Transverse colon (tissue), 4 donors: ENCODE results near the gene RHBDD3. TPM values are rescaled to one million over a fixed set of nuclear protein-coding genes. Genes with fewer than 3 reads are reported as not detected.

Source experiments
- DNase-seq: peaks from one replicate; pipeline ENCODE4 v3.0.0-alpha.2; 2019
- H3K27ac ChIP-seq, 4 donors: fragments of 200-600 bp; sonication (generic); 2 replicates each; pipeline ENCODE4 v1.5.1; 2016 to 2018; ENCODE audit warnings: inconsistent platforms in 4 of 4
- H3K27me3 ChIP-seq: fragments of 200-600 bp; sonication (generic); 2 replicates; pipeline ENCODE4 v1.5.1; 2017; ENCODE audit warnings: inconsistent platforms
- H3K36me3 ChIP-seq, 4 donors: fragments of 200-600 bp; sonication (generic); 2 replicates each; pipeline ENCODE4 v1.5.1; 2017 to 2019; ENCODE audit warnings: inconsistent platforms in 4 of 4
- H3K4me1 ChIP-seq, 4 donors: fragments of 200-600 bp; sonication (generic); 2 replicates each; pipeline ENCODE4 v1.5.1; 2017 to 2020; ENCODE audit warnings: inconsistent platforms in 4 of 4
- H3K4me3 ChIP-seq, 4 donors: fragments of 200-600 bp; sonication (generic); 1 replicate in 1 of 4; 2 replicates in 3 of 4; pipeline versions ENCODE4 v1.5.1 to v1.6.1; 2017 to 2019; ENCODE audit warnings: inconsistent platforms in 4 of 4
- H3K9me3 ChIP-seq, 2 donors: fragments of 200-600 bp; sonication (generic); 2 replicates each; pipeline ENCODE4 v1.5.1; 2017 to 2019; ENCODE audit warnings: inconsistent platforms in 2 of 2
- EP300 ChIP-seq: sonication (generic); formaldehyde crosslinking; IDR thresholded peaks from one replicate; pipeline ENCODE4 v1.6.1; 2017; ENCODE audit warnings: antibody characterized with exemption, low read depth
- POLR2A ChIP-seq: fragments of 450-650 bp; IDR thresholded peaks from one replicate; pipeline ENCODE4 v1.6.1; 2016; ENCODE audit warnings: antibody characterized with exemption, mild to moderate bottlenecking, moderate library complexity
- POLR2AphosphoS5 ChIP-seq, 3 donors: sonication (generic); formaldehyde crosslinking; IDR thresholded peaks; one replicate each; pipeline ENCODE4 v1.6.1; 2016; ENCODE audit warnings: antibody characterized with exemption in 3 of 3
- WGBS, 2 donors: methylation state at CpG; one replicate each; pipeline ENCODE4 v1.1.5; 2018; ENCODE audit warnings: low coverage in 1 of 2; 5-methylcytosine and 5-hydroxymethylcytosine counted together
- in situ Hi-C, 4 donors: fragments of 200-750 bp; cut with MboI; loops; one replicate each; pipeline versions ENCODE4 v1.15.0 to v1.15.1; 2017; ENCODE audit warnings: low sequenced_read_pairs in 3 of 4, low pct_ligation_motif_present in 1 of 4, low pct_unique_long_range_greater_than_20kb in 1 of 4
- intact Hi-C: fragments of 100-400 bp; cut with DNase I; formaldehyde crosslinking; loops from one replicate; pipeline ENCODE4 v1.15.1; 2023; ENCODE audit warnings: low total_unique reads
- total RNA-seq, 4 donors: library from RNA; depleted of rRNA; stranded (reverse); fragments of >200 nt; gene quantifications; one replicate each; pipeline ENCODE4 v1.1.0, GENCODE V29; 2016
- TF ChIP-seq, protein P1 (sequence below), 5 experiments: fragments of 200-600 bp in 3 of 5; fragments of 450-650 bp in 2 of 5; sonication (generic) in 3 of 5; IDR thresholded peaks; 1 replicate in 2 of 5; 2 replicates in 3 of 5; pipeline ENCODE4 v1.5.1; 2016 to 2017; ENCODE audit warnings: antibody characterized with exemption in 5 of 5, inconsistent platforms in 3 of 5, mild to moderate bottlenecking in 2 of 5, moderate library complexity in 1 of 5

The RHBDD3 gene
- total RNA-seq, 4 donors from 2014 or later, result 20.9 to 131 (median 31.5) TPM

DNA sequence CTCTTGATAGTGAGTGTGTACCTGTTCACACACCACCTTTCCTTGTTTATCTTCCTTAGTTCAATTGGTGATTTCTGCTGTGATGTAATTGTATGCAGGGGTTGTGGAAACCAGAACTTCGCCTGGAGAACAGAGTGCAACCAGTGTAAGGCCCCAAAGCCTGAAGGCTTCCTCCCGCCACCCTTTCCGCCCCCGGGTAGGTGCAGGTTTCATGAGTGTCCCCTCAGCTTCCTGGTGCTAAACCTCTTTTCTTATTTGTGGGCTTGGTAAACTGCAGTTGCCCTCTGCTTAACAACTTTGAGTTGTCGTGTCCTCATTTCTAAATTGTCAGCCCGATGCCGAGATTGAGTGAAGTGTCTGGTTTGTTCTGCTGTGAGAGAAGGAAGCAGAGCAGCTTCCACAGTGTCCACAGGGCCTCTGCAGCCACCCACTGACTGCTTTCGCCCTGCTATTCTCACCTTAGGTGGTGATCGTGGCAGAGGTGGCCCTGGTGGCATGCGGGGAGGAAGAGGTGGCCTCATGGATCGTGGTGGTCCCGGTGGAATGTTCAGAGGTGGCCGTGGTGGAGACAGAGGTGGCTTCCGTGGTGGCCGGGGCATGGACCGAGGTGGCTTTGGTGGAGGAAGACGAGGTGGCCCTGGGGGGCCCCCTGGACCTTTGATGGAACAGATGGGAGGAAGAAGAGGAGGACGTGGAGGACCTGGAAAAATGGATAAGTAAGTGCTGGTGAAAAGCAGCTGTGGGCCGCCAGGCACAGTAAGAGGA is 31.5 kb upstream of the RHBDD3 start:
- intact Hi-C loops (no loop called here), in situ Hi-C loops (loop anchor here in 1 of 4 donors (25.0 kb wide), 1 partner anchor 88 kb away; the partner anchor contains the start of gene AP1B1)
- Histone ChIP-seq H3K36me3 (peaks cover 0 to 57% (median 26%) of the 10 kb centered on the region in 4 donors), H3K27me3 (no peaks in the 10 kb centered on the region), H3K4me3 (no peak overlapping the region), H3K9me3 (no peaks in the 10 kb centered on the region), H3K4me1 (peaks cover 0 to 13% (median 10%) of the 10 kb centered on the region in 4 donors), H3K27ac (no peak overlapping the region)
- WGBS, 2 donors, result 72 to 90% methylated on average over 6 to 19 of the region's 19 CpGs
- DNase-seq, result no peak
- TF ChIP-seq POLR2A, result no peak
- TF ChIP-seq EP300, result no peak

DNA sequence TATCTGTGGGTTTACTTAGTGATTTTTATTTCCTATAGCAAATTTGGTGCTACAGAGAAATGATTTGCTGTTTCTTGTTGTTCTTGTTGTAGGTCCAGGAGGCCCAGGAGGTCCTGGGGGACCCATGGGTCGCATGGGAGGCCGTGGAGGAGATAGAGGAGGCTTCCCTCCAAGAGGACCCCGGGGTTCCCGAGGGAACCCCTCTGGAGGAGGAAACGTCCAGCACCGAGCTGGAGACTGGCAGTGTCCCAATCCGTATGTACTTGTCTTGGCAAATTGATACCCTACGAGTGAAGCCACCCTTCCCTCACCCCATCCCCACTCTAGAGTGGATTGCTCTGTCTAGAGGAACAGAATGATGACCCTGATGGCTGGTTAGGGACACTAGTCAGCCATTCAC is 30.9 kb upstream of the RHBDD3 start:
- WGBS, 2 donors, result 85% methylated on average over 8 of the region's 8 CpGs; no CpG with 5 or more reads in 1 of the 2 donors
- no peak overlapping the region for H3K27ac ChIP-seq
- intact Hi-C loops, result no loop called here
- in situ Hi-C loops, result loop anchor here in 1 of 4 donors (25.0 kb wide), 1 partner anchor 89 kb away; the partner anchor contains the start of gene AP1B1
- no peaks in the 10 kb centered on the region for H3K27me3 ChIP-seq
- H3K4me3 ChIP-seq, result no peak overlapping the region
- H3K4me1 ChIP-seq, result peaks cover 0 to 13% (median 10%) of the 10 kb centered on the region in 4 donors
- TF ChIP-seq POLR2A (no peak), POLR2AphosphoS5 (IDR thresholded peaks at IDR 0.05) (no peak), EP300 (no peak)
- TF ChIP-seq, protein P1, sequence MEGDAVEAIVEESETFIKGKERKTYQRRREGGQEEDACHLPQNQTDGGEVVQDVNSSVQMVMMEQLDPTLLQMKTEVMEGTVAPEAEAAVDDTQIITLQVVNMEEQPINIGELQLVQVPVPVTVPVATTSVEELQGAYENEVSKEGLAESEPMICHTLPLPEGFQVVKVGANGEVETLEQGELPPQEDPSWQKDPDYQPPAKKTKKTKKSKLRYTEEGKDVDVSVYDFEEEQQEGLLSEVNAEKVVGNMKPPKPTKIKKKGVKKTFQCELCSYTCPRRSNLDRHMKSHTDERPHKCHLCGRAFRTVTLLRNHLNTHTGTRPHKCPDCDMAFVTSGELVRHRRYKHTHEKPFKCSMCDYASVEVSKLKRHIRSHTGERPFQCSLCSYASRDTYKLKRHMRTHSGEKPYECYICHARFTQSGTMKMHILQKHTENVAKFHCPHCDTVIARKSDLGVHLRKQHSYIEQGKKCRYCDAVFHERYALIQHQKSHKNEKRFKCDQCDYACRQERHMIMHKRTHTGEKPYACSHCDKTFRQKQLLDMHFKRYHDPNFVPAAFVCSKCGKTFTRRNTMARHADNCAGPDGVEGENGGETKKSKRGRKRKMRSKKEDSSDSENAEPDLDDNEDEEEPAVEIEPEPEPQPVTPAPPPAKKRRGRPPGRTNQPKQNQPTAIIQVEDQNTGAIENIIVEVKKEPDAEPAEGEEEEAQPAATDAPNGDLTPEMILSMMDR (IDR thresholded peaks at IDR 0.05), result no peak
- no peaks in the 10 kb centered on the region for H3K9me3 ChIP-seq
- no peak for DNase-seq
- peaks cover 0 to 62% (median 30%) of the 10 kb centered on the region in 4 donors for H3K36me3 ChIP-seq

DNA sequence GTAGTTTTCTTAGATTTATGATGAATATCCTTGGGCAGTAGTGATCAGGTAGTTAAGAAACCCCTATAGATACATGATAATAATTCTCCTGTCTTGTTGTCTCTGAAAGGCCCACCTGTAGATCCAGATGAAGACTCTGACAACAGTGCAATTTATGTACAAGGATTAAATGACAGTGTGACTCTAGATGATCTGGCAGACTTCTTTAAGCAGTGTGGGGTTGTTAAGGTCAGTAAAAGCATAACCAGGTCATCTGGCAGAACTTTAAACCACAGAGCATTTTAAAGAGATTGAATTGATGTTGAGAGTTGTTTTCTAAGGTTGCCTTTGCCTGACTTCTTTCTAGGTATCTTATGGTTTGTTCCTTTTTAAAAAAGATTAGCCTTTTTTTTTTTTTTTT is 24.6 kb upstream of the RHBDD3 start:
- TF ChIP-seq, protein P1 (IDR thresholded peaks at IDR 0.05), result no peak
- TF ChIP-seq POLR2A (no peak), POLR2AphosphoS5 (IDR thresholded peaks at IDR 0.05) (no peak), EP300 (no peak)
- H3K27ac ChIP-seq, result no peak overlapping the region
- no peaks in the 10 kb centered on the region for H3K9me3 ChIP-seq
- in situ Hi-C loops, result loop anchor here in 1 of 4 donors (25.0 kb wide), 1 partner anchor 95 kb away; the partner anchor contains the start of gene AP1B1
- DNase-seq, result no peak
- intact Hi-C loops, result no loop called here
- H3K4me3 ChIP-seq, result no peak overlapping the region
- H3K36me3 ChIP-seq, result peaks cover 0 to 96% (median 45%) of the 10 kb centered on the region in 4 donors
- peaks cover 0 to 4% (median 0%) of the 10 kb centered on the region in 4 donors for H3K4me1 ChIP-seq
- H3K27me3 ChIP-seq, result no peaks in the 10 kb centered on the region

DNA sequence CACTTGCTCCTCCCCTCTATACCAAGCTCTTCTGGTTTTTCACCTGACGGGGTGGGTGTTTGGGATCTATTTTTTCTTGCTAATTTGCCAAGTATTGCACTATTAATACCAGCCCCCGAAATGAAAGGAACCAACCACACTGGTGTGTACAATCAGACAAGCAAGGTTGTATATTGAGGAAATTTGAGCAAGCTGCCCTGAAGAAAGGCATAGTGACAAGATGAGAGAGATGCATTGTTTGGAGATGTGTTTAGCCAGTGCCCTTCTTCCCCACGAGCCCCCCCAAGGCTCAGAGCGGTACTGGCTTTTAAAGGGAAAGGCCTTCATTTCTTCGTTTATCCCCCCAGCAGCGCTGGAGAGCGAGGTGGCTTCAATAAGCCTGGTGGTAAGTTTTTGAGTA is 23.4 kb upstream of the RHBDD3 start:
- intact Hi-C loops (no loop called here), in situ Hi-C loops (loop anchor here in 1 of 4 donors (25.0 kb wide), 1 partner anchor 96 kb away; the partner anchor contains the start of gene AP1B1)
- Histone ChIP-seq H3K27ac (no peak overlapping the region), H3K36me3 (peaks cover 0 to 96% (median 44%) of the 10 kb centered on the region in 4 donors), H3K9me3 (no peaks in the 10 kb centered on the region), H3K4me3 (no peak overlapping the region), H3K27me3 (no peaks in the 10 kb centered on the region), H3K4me1 (peaks cover 0 to 4% (median 0%) of the 10 kb centered on the region in 4 donors)
- WGBS, 2 donors, result 72% methylated on average over 7 of the region's 7 CpGs; no CpG with 5 or more reads in 1 of the 2 donors
- TF ChIP-seq POLR2AphosphoS5 (IDR thresholded peaks at IDR 0.05) (no peak), POLR2A (no peak), EP300 (no peak)
- TF ChIP-seq, protein P1 (IDR thresholded peaks at IDR 0.05), result no peak
- DNase-seq, result no peak
